HEK293T (cell line): ENCODE results near the gene OXGR1.

Source experiments
- ARNT ChIP-seq: fragments of 450-650 bp; IDR thresholded peaks from 2 replicates; pipeline ENCODE4 v1.6.1; 2017; ENCODE audit warnings: mild to moderate bottlenecking
- BHLHE40 ChIP-seq: fragments of 450-650 bp; IDR thresholded peaks from 2 replicates; pipeline ENCODE4 v1.6.1; 2016; ENCODE audit warnings: mild to moderate bottlenecking, moderate library complexity, borderline replicate concordance
- CTBP1 ChIP-seq: fragments of 450-650 bp; IDR thresholded peaks from 2 replicates; pipeline ENCODE4 v1.6.1; 2016; ENCODE audit warnings: borderline replicate concordance
- ELF4 ChIP-seq: fragments of 450-650 bp; IDR thresholded peaks from 2 replicates; pipeline ENCODE4 v1.6.1; 2017; ENCODE audit warnings: antibody characterized with exemption
- FOXA1 ChIP-seq: fragments of 450-650 bp; IDR thresholded peaks from 2 replicates; pipeline ENCODE4 v1.6.1; 2016; ENCODE audit warnings: mild to moderate bottlenecking
- FOXK2 ChIP-seq: fragments of 450-650 bp; IDR thresholded peaks from 2 replicates; pipeline ENCODE4 v1.6.1; 2016; ENCODE audit warnings: mild to moderate bottlenecking
- HDGF ChIP-seq: fragments of 450-650 bp; IDR thresholded peaks from 2 replicates; pipeline ENCODE4 v1.6.1; 2017; ENCODE audit warnings: antibody characterized with exemption, borderline replicate concordance
- NFRKB ChIP-seq: fragments of 450-650 bp; IDR thresholded peaks from 2 replicates; pipeline ENCODE4 v1.6.1; 2016; ENCODE audit warnings: mild to moderate bottlenecking, moderate library complexity
- SP1 ChIP-seq: fragments of 450-650 bp; IDR thresholded peaks from 2 replicates; pipeline ENCODE4 v1.6.1; 2017
- SUZ12 ChIP-seq: fragments of 450-650 bp; IDR thresholded peaks from 2 replicates; pipeline ENCODE4 v1.6.1; 2016; ENCODE audit warnings: mild to moderate bottlenecking
- TARDBP ChIP-seq: fragments of 450-650 bp; IDR thresholded peaks from 2 replicates; pipeline ENCODE4 v1.6.1; 2016
- ZNF384 ChIP-seq: fragments of 450-650 bp; IDR thresholded peaks from 2 replicates; pipeline ENCODE4 v1.6.1; 2016
- TF ChIP-seq, protein P1 (sequence below): fragments of 450-650 bp; IDR thresholded peaks from 2 replicates; pipeline ENCODE4 v1.6.1; 2016

DNA sequence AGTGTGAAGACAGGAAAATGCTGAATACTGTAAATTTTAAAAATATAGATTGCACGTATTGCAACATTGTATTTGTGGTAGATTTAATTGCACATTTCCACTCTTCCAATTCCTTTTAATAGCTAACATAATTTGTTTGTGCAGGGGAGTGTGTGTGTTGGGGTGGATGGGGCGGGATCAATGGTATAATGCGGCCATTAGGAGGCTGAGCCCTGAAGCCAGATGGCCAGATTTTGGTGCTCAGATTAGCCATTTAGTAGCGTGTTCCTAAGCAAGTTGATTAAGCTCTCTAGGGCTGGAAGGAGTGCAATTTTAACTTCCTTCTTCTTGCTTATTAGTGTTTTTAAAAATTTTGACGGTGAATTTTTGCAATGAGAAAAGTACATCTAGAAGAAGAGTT is 5.8 kb downstream of the OXGR1 start:
- TF ChIP-seq CTBP1 = no peak
- TF ChIP-seq HDGF = no peak
- TF ChIP-seq, protein P1, sequence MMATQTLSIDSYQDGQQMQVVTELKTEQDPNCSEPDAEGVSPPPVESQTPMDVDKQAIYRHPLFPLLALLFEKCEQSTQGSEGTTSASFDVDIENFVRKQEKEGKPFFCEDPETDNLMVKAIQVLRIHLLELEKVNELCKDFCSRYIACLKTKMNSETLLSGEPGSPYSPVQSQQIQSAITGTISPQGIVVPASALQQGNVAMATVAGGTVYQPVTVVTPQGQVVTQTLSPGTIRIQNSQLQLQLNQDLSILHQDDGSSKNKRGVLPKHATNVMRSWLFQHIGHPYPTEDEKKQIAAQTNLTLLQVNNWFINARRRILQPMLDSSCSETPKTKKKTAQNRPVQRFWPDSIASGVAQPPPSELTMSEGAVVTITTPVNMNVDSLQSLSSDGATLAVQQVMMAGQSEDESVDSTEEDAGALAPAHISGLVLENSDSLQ = no peak
- TF ChIP-seq NFRKB = no peak
- TF ChIP-seq SP1 = no peak
- no peak for TF ChIP-seq TARDBP
- no peak for TF ChIP-seq BHLHE40
- TF ChIP-seq FOXA1 = no peak
- no peak for TF ChIP-seq FOXK2
- no peak for TF ChIP-seq ARNT
- TF ChIP-seq ELF4 = no peak
- no peak for TF ChIP-seq SUZ12
- no peak for TF ChIP-seq ZNF384
